Measurements from ENCODE around the gene PRKG1. TPM values are rescaled to one million over a fixed set of nuclear protein-coding genes. Genes with fewer than 3 reads are reported as not detected.
A peak's percentile ranks its signal among the peaks of the same experiment; 100 is the strongest.

PRKG1 gene
- total and polyA plus RNA-seq, 7 experiments from 2014 or later: 0.19 TPM; not detected in 6

GRCh38 chr10:52007091-52007490 lies 932.8 kb downstream of the PRKG1 start:
- Mint-ChIP-seq H3K4me3 (no peak overlapping the region), H3K36me3 (no peaks in the 10 kb centered on the region), H3K27me3 (peaks cover 0 to 7% (median 5%) of the 10 kb centered on the region in 5 donors), H3K9me3 (peaks cover 0 to 25% (median 10%) of the 10 kb centered on the region in 11 donors), H3K27ac (no peak overlapping the region), H3K4me1 (no peaks in the 10 kb centered on the region)
- intact Hi-C loops (cut with micrococcal nuclease): no loop called here
- H3K4me1 ChIP-seq (ENCODE audit: control insufficient read depth in 2 of 2, insufficient read depth in 2 of 2, low read length in 2 of 2): no peaks in the 10 kb centered on the region
- ChIA-PET CTCF (no interaction called here), POLR2A (no interaction called here)
- no peaks in the 10 kb centered on the region for H3K9me3 ChIP-seq (ENCODE audit: control insufficient read depth in 2 of 3, low read length in 3 of 3)
- no peaks in the 10 kb centered on the region for H3K36me3 ChIP-seq (ENCODE audit: control insufficient read depth in 2 of 3, insufficient read depth in 3 of 3, low read length in 3 of 3)
- ATAC-seq (no peak), DNase-seq (no peak)
- no peaks in the 10 kb centered on the region for H3K27me3 ChIP-seq (ENCODE audit: control insufficient read depth in 2 of 2, insufficient read depth in 2 of 2, low read length in 2 of 2)
- no peak overlapping the region for H3K4me3 ChIP-seq (ENCODE audit: low read length)
- H3K27ac ChIP-seq (ENCODE audit: low read depth, low read length): no peak overlapping the region

- Histone ChIP-seq H3K4me3 (ENCODE audit: low read length) (no peak overlapping the region), H3K27ac (ENCODE audit: low read depth, low read length) (no peak overlapping the region), H3K36me3 (ENCODE audit: control insufficient read depth in 2 of 3, insufficient read depth in 3 of 3, low read length in 3 of 3) (no peaks in the 10 kb centered on the region), H3K27me3 (ENCODE audit: control insufficient read depth in 2 of 2, insufficient read depth in 2 of 2, low read length in 2 of 2) (no peaks in the 10 kb centered on the region), H3K4me1 (ENCODE audit: control insufficient read depth in 2 of 2, insufficient read depth in 2 of 2, low read length in 2 of 2) (no peaks in the 10 kb centered on the region), H3K9me3 (ENCODE audit: control insufficient read depth in 2 of 3, low read length in 3 of 3) (no peaks in the 10 kb centered on the region)
- Mint-ChIP-seq H3K4me1 (no peaks in the 10 kb centered on the region), H3K27me3 (no peaks in the 10 kb centered on the region), H3K4me3 (no peak overlapping the region), H3K36me3 (no peaks in the 10 kb centered on the region), H3K27ac (no peak overlapping the region), H3K9me3 (peaks cover 0 to 37% (median 16%) of the 10 kb centered on the region in 11 donors)
- DNase-seq (no peak), ATAC-seq (no peak)
- intact Hi-C loops (cut with micrococcal nuclease): no loop called here
- ChIA-PET POLR2A (no interaction called here), CTCF (no interaction called here)
Observed at GRCh38 chr10:52011118-52011517, 936.8 kb downstream of the PRKG1 start.

- no peaks in the 10 kb centered on the region for H3K36me3 ChIP-seq (ENCODE audit: control insufficient read depth in 2 of 3, insufficient read depth in 3 of 3, low read length in 3 of 3)
- no peaks in the 10 kb centered on the region for H3K4me1 Mint-ChIP-seq
- H3K27me3 Mint-ChIP-seq: no peaks in the 10 kb centered on the region
- no peaks in the 10 kb centered on the region for H3K27me3 ChIP-seq (ENCODE audit: control insufficient read depth in 2 of 2, insufficient read depth in 2 of 2, low read length in 2 of 2)
- DNase-seq: no peak
- ATAC-seq: no peak
- H3K9me3 Mint-ChIP-seq: peaks cover 0 to 9% (median 3%) of the 10 kb centered on the region in 11 donors
- intact Hi-C loops (cut with micrococcal nuclease): no loop called here
- H3K27ac ChIP-seq (ENCODE audit: low read depth, low read length): no peak overlapping the region
- H3K27ac Mint-ChIP-seq: no peak overlapping the region
- H3K9me3 ChIP-seq (ENCODE audit: control insufficient read depth in 2 of 3, low read length in 3 of 3): no peaks in the 10 kb centered on the region
- H3K4me3 Mint-ChIP-seq: no peak overlapping the region
- no peak overlapping the region for H3K4me3 ChIP-seq (ENCODE audit: low read length)
- no peaks in the 10 kb centered on the region for H3K4me1 ChIP-seq (ENCODE audit: control insufficient read depth in 2 of 2, insufficient read depth in 2 of 2, low read length in 2 of 2)
- POLR2A ChIA-PET: no interaction called here
- no peaks in the 10 kb centered on the region for H3K36me3 Mint-ChIP-seq
- CTCF ChIA-PET: no interaction called here
Observed at GRCh38 chr10:52019077-52019555, 944.8 kb downstream of the PRKG1 start.

GRCh38 chr10:52019656-52020055 lies 945.4 kb downstream of the PRKG1 start:
- DNase-seq (no peak), ATAC-seq (no peak)
- peaks cover 0 to 9% (median 0%) of the 10 kb centered on the region in 11 donors for H3K9me3 Mint-ChIP-seq
- CTCF ChIA-PET: no interaction called here
- POLR2A ChIA-PET: no interaction called here
- H3K4me3 Mint-ChIP-seq: no peak overlapping the region
- H3K27me3 ChIP-seq (ENCODE audit: control insufficient read depth in 2 of 2, insufficient read depth in 2 of 2, low read length in 2 of 2): no peaks in the 10 kb centered on the region
- H3K27me3 Mint-ChIP-seq: no peaks in the 10 kb centered on the region
- H3K27ac ChIP-seq (ENCODE audit: low read depth, low read length): no peak overlapping the region
- H3K4me1 Mint-ChIP-seq: no peaks in the 10 kb centered on the region
- intact Hi-C loops (cut with micrococcal nuclease): no loop called here
- no peak overlapping the region for H3K4me3 ChIP-seq (ENCODE audit: low read length)
- no peaks in the 10 kb centered on the region for H3K9me3 ChIP-seq (ENCODE audit: control insufficient read depth in 2 of 3, low read length in 3 of 3)
- H3K27ac Mint-ChIP-seq: no peak overlapping the region
- no peaks in the 10 kb centered on the region for H3K4me1 ChIP-seq (ENCODE audit: control insufficient read depth in 2 of 2, insufficient read depth in 2 of 2, low read length in 2 of 2)
- no peaks in the 10 kb centered on the region for H3K36me3 ChIP-seq (ENCODE audit: control insufficient read depth in 2 of 3, insufficient read depth in 3 of 3, low read length in 3 of 3)
- no peaks in the 10 kb centered on the region for H3K36me3 Mint-ChIP-seq

GRCh38 chr10:52020173-52020572 lies 945.9 kb downstream of the PRKG1 start:
- no peaks in the 10 kb centered on the region for H3K4me1 ChIP-seq (ENCODE audit: control insufficient read depth in 2 of 2, insufficient read depth in 2 of 2, low read length in 2 of 2)
- POLR2A ChIA-PET: no interaction called here
- DNase-seq: no peak
- H3K27me3 Mint-ChIP-seq: no peaks in the 10 kb centered on the region
- H3K9me3 Mint-ChIP-seq: peaks cover 0 to 9% (median 0%) of the 10 kb centered on the region in 11 donors
- no peaks in the 10 kb centered on the region for H3K9me3 ChIP-seq (ENCODE audit: control insufficient read depth in 2 of 3, low read length in 3 of 3)
- no peaks in the 10 kb centered on the region for H3K36me3 ChIP-seq (ENCODE audit: control insufficient read depth in 2 of 3, insufficient read depth in 3 of 3, low read length in 3 of 3)
- CTCF ChIA-PET: no interaction called here
- H3K4me1 Mint-ChIP-seq: no peaks in the 10 kb centered on the region
- peak overlapping the region in 1 of 9 donors; percentile 15 for H3K27ac Mint-ChIP-seq
- no peak overlapping the region for H3K4me3 ChIP-seq (ENCODE audit: low read length)
- no peaks in the 10 kb centered on the region for H3K36me3 Mint-ChIP-seq
- intact Hi-C loops (cut with micrococcal nuclease): no loop called here
- no peak overlapping the region for H3K27ac ChIP-seq (ENCODE audit: low read depth, low read length)
- ATAC-seq: no peak
- no peak overlapping the region for H3K4me3 Mint-ChIP-seq
- no peaks in the 10 kb centered on the region for H3K27me3 ChIP-seq (ENCODE audit: control insufficient read depth in 2 of 2, insufficient read depth in 2 of 2, low read length in 2 of 2)

GRCh38 chr10:52020702-52021101 lies 946.4 kb downstream of the PRKG1 start:
- no peak for DNase-seq
- H3K9me3 Mint-ChIP-seq: peaks cover 0 to 9% (median 1%) of the 10 kb centered on the region in 11 donors
- no peaks in the 10 kb centered on the region for H3K4me1 Mint-ChIP-seq
- H3K4me1 ChIP-seq (ENCODE audit: control insufficient read depth in 2 of 2, insufficient read depth in 2 of 2, low read length in 2 of 2): no peaks in the 10 kb centered on the region
- ChIA-PET CTCF (no interaction called here), POLR2A (no interaction called here)
- H3K4me3 Mint-ChIP-seq: no peak overlapping the region
- no peaks in the 10 kb centered on the region for H3K36me3 Mint-ChIP-seq
- ATAC-seq: no peak
- H3K27ac ChIP-seq (ENCODE audit: low read depth, low read length): no peak overlapping the region
- no peak overlapping the region for H3K4me3 ChIP-seq (ENCODE audit: low read length)
- no peaks in the 10 kb centered on the region for H3K27me3 Mint-ChIP-seq
- no peaks in the 10 kb centered on the region for H3K9me3 ChIP-seq (ENCODE audit: control insufficient read depth in 2 of 3, low read length in 3 of 3)
- H3K36me3 ChIP-seq (ENCODE audit: control insufficient read depth in 2 of 3, insufficient read depth in 3 of 3, low read length in 3 of 3): no peaks in the 10 kb centered on the region
- intact Hi-C loops (cut with micrococcal nuclease): no loop called here
- H3K27ac Mint-ChIP-seq: no peak overlapping the region
- H3K27me3 ChIP-seq (ENCODE audit: control insufficient read depth in 2 of 2, insufficient read depth in 2 of 2, low read length in 2 of 2): no peaks in the 10 kb centered on the region

GRCh38 chr10:52027055-52027705 lies 952.9 kb downstream of the PRKG1 start:
- Histone ChIP-seq H3K9me3 (ENCODE audit: control insufficient read depth in 2 of 3, low read length in 3 of 3) (no peaks in the 10 kb centered on the region), H3K4me3 (ENCODE audit: low read length) (no peak overlapping the region), H3K27me3 (ENCODE audit: control insufficient read depth in 2 of 2, insufficient read depth in 2 of 2, low read length in 2 of 2) (no peaks in the 10 kb centered on the region), H3K27ac (ENCODE audit: low read depth, low read length) (no peak overlapping the region), H3K36me3 (ENCODE audit: control insufficient read depth in 2 of 3, insufficient read depth in 3 of 3, low read length in 3 of 3) (no peaks in the 10 kb centered on the region), H3K4me1 (ENCODE audit: control insufficient read depth in 2 of 2, insufficient read depth in 2 of 2, low read length in 2 of 2) (no peaks in the 10 kb centered on the region)
- Mint-ChIP-seq H3K9me3 (peaks cover 0 to 6% (median 0%) of the 10 kb centered on the region in 11 donors), H3K4me1 (no peaks in the 10 kb centered on the region), H3K4me3 (no peak overlapping the region), H3K27me3 (no peaks in the 10 kb centered on the region), H3K36me3 (no peaks in the 10 kb centered on the region), H3K27ac (no peak overlapping the region)
- no peak for DNase-seq
- no peak for ATAC-seq
- CTCF ChIA-PET: no interaction called here
- POLR2A ChIA-PET: no interaction called here
- intact Hi-C loops (cut with micrococcal nuclease): no loop called here

All from naive thymus-derived CD4-positive, alpha-beta T cell (primary cell).